Caki2 (cell line): ENCODE results near the gene UTS2R. TPM values are rescaled to one million over a fixed set of nuclear protein-coding genes. Genes with fewer than 3 reads are reported as not detected.

ENCODE experiments used
- DNase-seq: peaks from one replicate; pipeline ENCODE4 v3.0.0-alpha.2; 2015; ENCODE audit warnings: low read depth
- in situ Hi-C: cut with HindIII; loops from 2 replicates; pipeline ENCODE4 v1.10.0; 2016; ENCODE audit warnings: low sequenced_read_pairs, low pct_unique_long_range_greater_than_20kb, mixed read lengths
- total RNA-seq: library from RNA; depleted of rRNA; stranded (reverse); fragments of >200 nt; shearing (Covaris generic); gene quantifications from 2 replicates; pipeline ENCODE4 v1.2.3, GENCODE V29; 2014; ENCODE audit warnings: low replicate concordance; rRNA removed

UTS2R gene
- total RNA-seq, 1 experiment from 2014 or later: not detected

GRCh38 chr17:82412535-82413520 lies 41.3 kb downstream of the UTS2R start:
- DNase-seq: peak; percentile 33
- in situ Hi-C loops: loop anchor here (10.0 kb wide), 1 partner anchor 122 kb away; no protein-coding TSS in a partner anchor

GRCh38 chr17:82414548-82415281 lies 43.1 kb downstream of the UTS2R start:
- DNase-seq: peak; percentile 72
- in situ Hi-C loops: loop anchor here (10.0 kb wide), 1 partner anchor 120 kb away; no protein-coding TSS in a partner anchor

- in situ Hi-C loops: loop anchor here (10.0 kb wide), 1 partner anchor 119 kb away; no protein-coding TSS in a partner anchor
- no peak for DNase-seq
These were observed 43.8 kb downstream of the UTS2R start for GRCh38 chr17:82415336-82415735.

GRCh38 chr17:82415786-82416185 lies 44.2 kb downstream of the UTS2R start:
- in situ Hi-C loops: loop anchor here (10.0 kb wide), 1 partner anchor 119 kb away; no protein-coding TSS in a partner anchor

GRCh38 chr17:82416264-82416663 lies 44.7 kb downstream of the UTS2R start:
- DNase-seq: no peak
- in situ Hi-C loops: loop anchor here (10.0 kb wide), 1 partner anchor 119 kb away; no protein-coding TSS in a partner anchor

More at GRCh38 chr17:82415786-82416185, 44.2 kb downstream of the UTS2R start:
- no peak for DNase-seq

- no peak for DNase-seq
- in situ Hi-C loops: loop anchor here (10.0 kb wide), 1 partner anchor 118 kb away; no protein-coding TSS in a partner anchor
These were observed 45.2 kb downstream of the UTS2R start for GRCh38 chr17:82416771-82417170.

- in situ Hi-C loops: loop anchor here (10.0 kb wide), 1 partner anchor 117 kb away; no protein-coding TSS in a partner anchor
- peak; percentile 90 for DNase-seq
These were observed 46.7 kb downstream of the UTS2R start, which contains the start of the genes HEXD and OGFOD3 for GRCh38 chr17:82418001-82418986. Gene HEXD (plus strand): TSS chr17:82418347. CDS start chr17:82419800, 1,453 bp downstream. Gene OGFOD3 (minus strand): TSS chr17:82418586. CDS start chr17:82418485, 101 bp downstream.

- DNase-seq: no peak
- in situ Hi-C loops: loop anchor here (10.0 kb wide), 1 partner anchor 115 kb away; no protein-coding TSS in a partner anchor
These were observed 48.0 kb downstream of the UTS2R start for GRCh38 chr17:82419540-82419939.

GRCh38 chr17:82424001-82424862 lies 52.7 kb downstream of the UTS2R start:
- in situ Hi-C loops: no loop called here
- DNase-seq: no peak

- no peak for DNase-seq
- in situ Hi-C loops: no loop called here
These were observed 53.2 kb downstream of the UTS2R start for GRCh38 chr17:82424863-82425159.

Other genes with a start within 250 kb of the UTS2R start
- 8.4 and 10.8 TPM in 2 replicates for gene CCDC57, start 158.9 kb upstream of the UTS2R start, total RNA-seq
- 589 and 677 TPM in 2 replicates for gene SLC16A3, start 142.7 kb upstream of the UTS2R start, total RNA-seq
- gene CSNK1D, start 98.1 kb upstream of the UTS2R start, total RNA-seq: 73.2 and 80.4 TPM in 2 replicates
- not detected in 2 replicates for gene CD7, start 54.2 kb upstream of the UTS2R start, total RNA-seq
- 0.24 TPM in 1 of 2 replicates, not detected in the other for gene SECTM1, start 38.0 kb upstream of the UTS2R start, total RNA-seq
- gene TEX19, start 12.5 kb upstream of the UTS2R start, total RNA-seq: 0.37 and 1.9 TPM in 2 replicates
- 11.6 and 22.3 TPM in 2 replicates for gene HEXD, start 46.6 kb downstream of the UTS2R start, total RNA-seq
- 35.9 and 68.3 TPM in 2 replicates for gene OGFOD3, start 46.8 kb downstream of the UTS2R start, total RNA-seq
- 107 and 131 TPM in 2 replicates for gene CYBC1, start 79.0 kb downstream of the UTS2R start, total RNA-seq
- 24.7 and 24.9 TPM in 2 replicates for gene NARF, start 87.0 kb downstream of the UTS2R start, total RNA-seq
- 22.3 and 24.2 TPM in 2 replicates for gene FOXK2, start 148.0 kb downstream of the UTS2R start, total RNA-seq